Liver (tissue), 3 donors: ENCODE measurements around the gene COQ9.

Experiments used
- CTCF ChIP-seq: fragments of 150-350 bp; IDR thresholded peaks from 2 replicates; pipeline ENCODE4 v1.5.1; 2017; ENCODE audit warnings: improper control_type of control experiment, low read depth, low read length; ENCODE audit not compliant: missing input control
- JUND ChIP-seq, 2 donors: IDR thresholded peaks; 2 replicates each; pipeline ENCODE4 v1.6.1; 2016; ENCODE audit warnings: antibody characterized with exemption in 2 of 2
- RAD21 ChIP-seq, 2 donors: IDR thresholded peaks; 2 replicates each; pipeline ENCODE4 v1.6.1; 2016; ENCODE audit warnings: antibody characterized with exemption in 2 of 2, mild to moderate bottlenecking in 2 of 2
- REST ChIP-seq: IDR thresholded peaks from 2 replicates; pipeline ENCODE4 v1.6.1; 2016; ENCODE audit warnings: antibody characterized with exemption, mild to moderate bottlenecking
- SP1 ChIP-seq: IDR thresholded peaks from 2 replicates; pipeline ENCODE4 v1.6.1; 2018; ENCODE audit warnings: antibody characterized with exemption, mild to moderate bottlenecking
- YY1 ChIP-seq: IDR thresholded peaks from 2 replicates; pipeline ENCODE4 v1.6.1; 2016; ENCODE audit warnings: antibody characterized with exemption, mild to moderate bottlenecking
- donor health status: healthy.
- donor health status: healthy.

- TF ChIP-seq CTCF (no peak), RAD21 (IDR thresholded peaks at IDR 0.05) (no peak), SP1 (no peak), YY1 (no peak), REST (no peak), JUND (IDR thresholded peaks at IDR 0.05) (no peak)
Observed at GRCh38 chr16:57424583-57424982, 22.7 kb upstream of the COQ9 start.
